HuH-7.5 (cell line): ENCODE results near the gene TBC1D22B.
"Not testable (repeated sequence)": the region's sequence is repeated elsewhere in the genome, so short reads cannot be mapped to it uniquely, and the experiment has no call there.

Experiments
- DNase-seq: peaks from one replicate; pipeline ENCODE4 v3.0.0; 2011; ENCODE audit warnings: low spot score

Gene TBC1D22B

DNA sequence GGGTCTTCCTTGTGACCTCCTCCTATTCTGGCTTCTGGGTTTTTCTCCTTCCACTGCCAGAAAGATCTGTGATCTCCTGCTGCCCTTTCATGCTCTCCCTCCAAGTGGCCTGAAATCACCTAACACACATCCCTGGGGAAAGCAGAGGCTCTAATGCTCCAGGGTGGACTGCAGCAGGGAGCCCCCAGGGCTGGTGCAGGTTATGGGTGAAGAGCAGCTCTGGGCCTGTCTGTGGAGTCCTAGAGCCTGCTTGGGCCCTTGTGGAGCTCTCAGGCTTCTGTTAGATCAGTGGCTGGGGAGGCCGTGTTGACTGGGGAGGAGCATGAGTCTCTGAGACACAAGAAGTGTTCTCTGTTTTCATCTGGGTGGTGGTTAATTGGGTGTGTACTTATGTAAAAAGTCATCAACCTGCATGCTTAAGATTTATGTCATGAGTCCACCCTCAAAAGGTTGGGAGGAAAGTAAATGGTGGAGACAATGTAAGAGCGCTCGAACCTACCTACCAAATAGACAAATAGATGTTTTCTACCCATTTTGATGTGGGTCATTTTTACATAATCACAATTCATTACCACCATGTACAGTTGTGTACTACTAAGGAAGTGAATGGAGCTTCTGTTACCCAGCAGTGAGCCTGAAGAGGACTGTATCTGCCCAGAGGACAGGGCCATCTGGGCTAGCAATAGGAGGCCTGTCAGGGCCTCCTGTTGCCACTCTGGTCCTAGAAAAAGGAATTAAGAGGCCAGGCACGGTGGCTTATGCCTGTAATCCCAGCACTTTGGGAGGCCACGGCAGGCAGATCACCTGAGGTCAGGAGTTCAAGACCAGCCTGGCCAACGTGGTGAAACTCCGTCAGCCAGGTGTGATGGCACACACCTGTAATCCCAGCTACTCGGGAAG is 64.2 kb downstream of the TBC1D22B start:
- no peak for DNase-seq

DNA sequence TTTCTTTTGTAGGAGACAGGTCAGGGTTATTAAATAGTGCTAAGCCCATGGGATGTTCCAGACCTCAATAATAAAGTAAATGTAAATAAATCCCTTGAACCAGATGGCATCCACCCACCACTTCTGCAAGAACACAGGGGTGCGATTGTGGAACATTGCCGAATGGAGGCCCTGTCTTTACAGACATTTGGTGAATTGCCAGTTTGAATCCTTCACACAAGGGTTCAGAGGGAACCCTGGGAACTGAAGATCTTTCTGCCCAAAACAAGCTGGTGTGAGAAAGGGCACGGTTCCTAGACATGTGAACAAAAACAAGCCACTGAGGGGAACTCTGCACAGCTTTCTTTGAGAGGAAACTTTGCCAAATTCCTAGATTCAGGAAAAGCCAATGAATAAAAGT is 66.0 kb downstream of the TBC1D22B start:
- no peak for DNase-seq

DNA sequence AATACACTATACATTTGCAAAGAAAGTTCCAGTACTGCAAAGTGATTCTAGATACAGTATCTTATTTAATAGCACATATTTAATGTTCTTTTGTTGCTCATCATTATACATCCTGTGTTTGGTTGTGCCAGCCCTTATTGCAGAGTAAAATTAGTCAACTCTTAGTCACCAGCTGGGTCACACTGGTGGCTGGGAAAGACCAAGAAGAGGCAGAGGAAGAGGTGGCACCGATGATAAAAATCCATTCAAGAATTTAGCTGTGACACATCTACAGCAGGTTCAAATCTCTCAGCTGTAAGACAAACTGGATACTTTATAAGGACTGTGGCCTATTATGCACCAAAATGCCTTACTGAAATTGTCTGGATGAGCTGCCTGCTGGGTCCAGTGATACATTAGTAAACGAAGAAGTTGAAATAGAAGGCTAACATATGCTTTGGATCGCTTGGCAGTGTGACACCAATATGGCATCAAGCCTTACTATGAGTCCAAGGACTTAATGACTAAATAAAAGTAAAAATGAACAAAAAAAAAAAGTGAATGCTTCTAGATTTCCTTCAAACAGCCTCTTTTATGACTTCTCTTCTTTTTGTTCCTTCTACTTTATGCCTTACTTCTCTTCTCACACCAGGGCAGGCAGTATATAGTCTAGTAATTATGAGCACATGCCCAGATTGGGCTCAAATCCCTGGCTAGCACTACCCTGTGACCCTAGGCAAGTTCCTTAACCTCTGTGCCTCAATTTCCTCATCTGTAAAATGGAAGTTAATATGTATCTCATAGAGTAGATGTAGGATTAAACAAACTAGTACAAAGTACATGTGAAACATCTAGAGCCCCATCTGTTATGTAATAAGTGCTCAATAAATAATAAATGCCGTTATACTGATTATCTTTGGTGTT is 66.8 kb downstream of the TBC1D22B start:
- no peak for DNase-seq

DNA sequence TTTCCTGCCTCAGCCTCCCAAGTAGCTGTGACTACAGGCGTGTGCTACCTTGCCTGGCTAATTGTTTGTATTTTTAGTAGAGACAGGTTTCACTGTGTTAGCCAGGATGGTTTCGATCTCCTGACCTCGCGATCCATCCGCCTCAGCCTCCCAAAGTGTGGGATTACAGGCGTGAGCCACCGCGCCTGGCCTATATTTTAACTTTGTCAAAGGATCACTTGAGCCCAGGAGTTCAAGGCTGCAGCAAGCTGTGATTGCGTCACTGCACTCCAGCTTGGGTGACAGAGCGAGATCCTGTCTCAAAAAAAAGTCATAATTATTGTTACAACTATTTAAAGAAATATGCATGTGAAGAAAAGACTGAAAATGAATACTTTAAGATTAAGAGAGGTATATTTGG is 72.8 kb downstream of the TBC1D22B start:
- not testable (repeated sequence) for DNase-seq

DNA sequence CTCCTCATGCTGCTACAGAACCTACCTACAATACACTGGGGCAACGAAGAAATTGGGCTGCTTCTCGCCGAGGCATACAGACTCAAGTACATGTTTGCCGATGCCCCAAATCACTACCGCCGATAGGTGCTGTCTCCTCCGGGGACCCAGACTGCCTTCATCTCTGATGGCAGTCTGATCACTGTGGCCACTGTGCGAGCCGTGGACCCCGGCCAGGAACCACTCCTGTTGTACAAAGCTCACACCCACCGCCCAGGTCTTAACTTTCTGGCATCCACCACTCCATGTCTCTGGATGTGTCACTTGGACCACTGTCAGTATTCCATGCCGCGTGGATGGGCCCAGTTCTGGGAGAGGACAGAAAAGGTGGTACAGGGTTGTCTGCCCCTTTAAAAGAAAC is 73.5 kb downstream of the TBC1D22B start:
- DNase-seq: no peak

DNA sequence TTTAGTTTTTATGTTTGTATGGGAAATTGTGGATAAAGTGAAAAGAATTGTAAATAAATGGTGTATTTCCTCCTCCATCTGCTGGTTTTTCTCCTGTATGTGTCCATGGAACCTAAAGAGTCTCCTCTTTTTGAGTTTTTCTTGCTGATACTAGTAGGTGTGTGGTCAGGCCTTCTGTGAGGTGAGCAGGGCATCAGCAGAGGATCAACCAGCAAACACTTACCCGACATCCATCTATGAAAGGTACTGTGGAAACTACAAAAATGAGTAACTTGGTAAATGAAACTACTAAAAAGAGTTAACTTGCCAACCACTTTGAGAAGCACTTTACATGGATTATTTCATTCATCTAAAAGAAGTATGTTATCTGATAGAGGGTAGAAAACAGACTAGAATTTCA is 75.3 kb downstream of the TBC1D22B start:
- DNase-seq: no peak

DNA sequence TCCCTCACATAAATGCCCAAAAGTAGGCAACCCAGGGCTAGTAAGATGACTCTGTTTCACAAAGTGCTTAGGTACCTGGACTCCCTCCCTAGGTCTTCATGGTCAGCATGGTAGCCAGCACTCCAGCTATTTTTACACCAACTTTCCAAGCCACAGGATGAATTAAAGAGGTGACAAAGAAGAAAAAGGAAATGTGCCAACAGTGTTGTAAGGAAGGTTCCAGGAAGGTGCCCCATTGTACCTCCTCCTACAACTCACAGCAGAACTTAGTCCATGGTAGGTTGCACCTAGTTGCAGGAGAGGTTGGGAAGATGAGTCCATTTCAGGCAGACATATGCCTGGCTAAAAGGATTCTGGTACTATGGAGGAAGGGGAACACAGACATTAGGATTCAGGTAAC is 76.5 kb downstream of the TBC1D22B start:
- DNase-seq: no peak

DNA sequence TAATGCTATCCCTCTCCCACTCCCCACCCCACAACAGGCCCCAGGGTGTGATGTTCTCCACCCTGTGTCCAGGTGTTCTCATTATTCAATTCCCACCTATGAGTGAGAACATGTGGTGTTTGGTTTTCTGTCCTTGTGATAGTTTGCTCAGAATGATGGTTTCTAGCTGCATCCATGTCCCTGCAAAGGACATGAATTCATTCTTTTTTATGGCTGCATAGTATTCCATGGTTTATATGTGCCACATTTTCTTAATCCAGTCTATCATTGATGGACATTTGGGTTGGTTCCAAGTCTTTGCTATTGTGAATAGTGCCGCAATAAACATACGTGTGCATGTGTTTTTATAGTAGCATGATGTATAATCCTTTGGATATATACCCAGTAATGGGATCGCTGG is 80.7 kb downstream of the TBC1D22B start:
- not testable (repeated sequence) for DNase-seq

DNA sequence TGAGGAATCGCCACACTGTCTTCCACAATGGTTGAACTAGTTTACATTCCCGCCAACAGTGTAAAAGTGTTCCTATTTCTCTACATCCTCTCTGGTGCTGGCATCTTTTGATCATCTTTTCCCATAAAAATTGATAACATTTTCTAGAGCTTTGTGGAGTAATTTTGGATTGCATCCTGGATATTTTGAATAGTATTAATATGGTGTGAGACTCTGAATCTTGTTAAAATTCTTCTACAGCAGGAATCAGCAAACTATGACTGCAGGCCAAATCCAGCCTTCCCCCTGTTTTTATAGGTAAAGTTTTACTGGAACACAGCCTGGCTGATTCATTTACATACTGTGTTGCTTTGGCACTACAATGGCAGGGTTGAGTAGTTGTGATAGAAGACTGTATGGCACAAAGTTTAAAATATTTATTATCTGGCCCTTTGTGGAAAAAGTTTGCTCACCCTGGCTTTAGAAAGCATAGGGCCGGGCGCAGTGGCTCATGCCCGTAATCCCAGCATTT is 81.2 kb downstream of the TBC1D22B start:
- DNase-seq: no peak

DNA sequence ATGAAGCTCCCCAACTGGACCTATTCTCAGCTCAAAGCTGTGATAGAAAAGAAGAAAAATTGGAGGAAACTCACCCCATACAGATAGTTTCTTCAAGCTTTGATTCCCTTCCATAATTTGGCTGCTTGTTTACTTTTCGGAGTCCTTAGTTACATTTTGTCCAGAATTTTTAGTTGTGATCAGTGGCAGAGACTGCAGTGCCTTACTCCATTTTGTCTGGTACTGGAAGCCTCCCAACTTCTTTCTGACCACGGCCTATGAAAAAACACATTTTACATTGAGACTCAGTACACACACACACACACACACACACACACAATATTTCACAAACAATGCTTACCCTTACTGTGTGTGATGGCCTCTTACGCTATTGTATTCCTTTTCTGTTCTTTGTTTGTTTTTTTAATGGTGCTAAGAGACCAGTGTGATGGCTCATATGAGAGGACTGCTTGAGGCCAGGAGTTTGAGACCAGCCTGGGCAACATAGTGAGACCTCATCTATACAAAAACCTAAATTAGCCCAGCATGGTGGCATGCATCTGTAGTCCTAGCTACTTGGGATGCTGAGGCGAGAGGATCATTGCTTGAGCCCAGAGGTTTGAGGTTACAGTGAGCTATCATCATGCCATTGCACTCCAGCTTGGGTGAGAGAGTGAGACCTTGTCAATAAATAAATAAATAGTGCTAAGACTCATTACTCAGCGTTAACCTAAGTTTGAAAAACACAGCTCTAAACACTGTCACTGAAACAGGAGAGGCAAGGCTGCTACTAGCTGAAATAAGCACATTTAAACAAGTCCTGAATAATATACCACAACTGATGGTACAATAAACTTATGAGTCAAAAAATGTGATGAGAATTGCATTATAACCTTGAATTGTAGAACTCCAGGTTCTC is 82.4 kb downstream of the TBC1D22B start:
- DNase-seq: no peak

DNA sequence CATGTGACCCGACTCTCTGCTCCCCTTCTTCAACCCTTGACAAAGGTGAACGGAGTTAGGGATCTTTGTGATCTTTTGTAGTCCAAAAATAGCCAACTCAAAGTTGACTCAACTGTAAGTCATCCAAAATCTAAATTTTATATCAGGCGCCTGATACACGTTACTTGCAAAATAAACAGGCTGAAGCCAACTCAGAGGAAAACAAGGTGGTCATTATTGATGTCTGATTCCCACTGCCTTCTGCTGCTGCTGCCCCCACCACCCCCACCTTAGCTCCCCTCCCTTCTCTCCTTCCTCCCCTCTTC is 83.0 kb downstream of the TBC1D22B start:
- DNase-seq: no peak

DNA sequence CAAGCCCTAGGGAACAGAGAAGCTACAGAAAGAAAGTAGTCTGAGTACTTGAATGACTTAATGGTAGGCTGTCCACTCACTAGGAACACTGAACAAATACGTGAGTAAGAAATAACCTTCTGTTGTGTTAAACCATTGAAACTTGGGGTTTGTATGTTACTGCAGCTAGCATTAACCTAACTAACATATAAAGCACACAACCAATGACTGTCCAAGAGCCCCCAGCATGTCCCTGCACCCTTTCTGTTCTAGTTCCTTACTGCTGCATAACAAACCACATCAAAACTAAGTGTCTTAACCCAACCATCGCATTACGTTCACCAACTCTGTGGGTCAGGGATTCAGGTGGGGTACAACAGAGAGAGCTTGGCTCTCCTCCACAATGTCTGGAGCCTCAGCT is 85.7 kb downstream of the TBC1D22B start:
- DNase-seq: no peak

DNA sequence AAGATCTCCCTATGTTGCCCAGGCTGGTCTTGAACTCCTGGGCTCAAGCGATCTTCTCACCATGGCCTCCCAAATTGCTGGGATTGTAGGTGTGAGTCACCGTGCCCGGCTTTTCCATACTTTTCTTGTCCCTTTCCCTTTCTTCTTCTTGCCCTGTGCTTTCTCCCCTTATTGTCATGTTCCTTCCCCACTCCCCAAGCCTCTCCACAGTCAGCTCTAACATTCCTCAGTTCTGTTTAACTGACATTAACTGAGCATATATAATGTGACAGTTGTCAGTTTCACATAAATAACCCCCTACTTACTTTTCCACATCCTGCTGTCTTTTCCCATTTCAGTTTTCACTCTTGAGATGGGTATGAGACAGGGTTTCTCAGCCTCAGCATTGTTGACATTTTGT is 86.7 kb downstream of the TBC1D22B start:
- DNase-seq: no peak

DNA sequence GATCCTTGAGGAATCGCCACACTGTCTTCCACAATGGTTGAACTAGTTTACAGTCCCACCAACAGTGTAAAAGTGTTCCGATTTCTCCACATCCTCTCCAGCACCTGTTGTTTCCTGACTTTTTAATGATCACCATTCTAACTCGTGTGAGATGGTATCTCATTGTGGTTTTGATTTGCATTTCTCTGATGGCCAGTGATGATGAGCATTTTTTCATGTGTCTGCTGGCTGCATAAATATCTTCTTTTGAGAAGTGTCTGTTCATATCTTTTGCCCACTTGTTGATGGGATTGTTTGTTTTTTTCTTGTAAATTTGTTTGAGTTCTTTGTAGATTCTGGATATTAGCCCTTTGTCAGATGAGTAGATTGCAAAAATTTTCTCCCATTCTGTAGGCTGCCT is 88.2 kb downstream of the TBC1D22B start:
- DNase-seq: not testable (repeated sequence)

DNA sequence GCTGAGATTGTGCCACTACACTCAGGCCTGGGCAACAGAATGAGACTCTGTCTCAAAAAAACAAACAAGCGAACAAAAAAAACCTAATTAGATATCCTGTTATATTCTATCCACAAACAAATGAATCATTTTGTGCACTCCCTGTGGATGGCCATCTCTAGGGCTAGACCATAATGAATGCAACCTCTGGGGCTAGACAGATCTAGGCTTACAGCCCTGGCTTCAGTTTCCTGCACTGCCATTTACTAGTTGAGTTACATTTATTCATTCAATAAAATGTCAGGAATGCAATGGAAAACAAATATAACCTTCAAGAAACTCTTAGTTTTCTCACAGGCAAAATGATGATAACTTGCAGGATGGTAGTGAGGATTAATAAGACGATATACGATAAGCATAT is 89.6 kb downstream of the TBC1D22B start:
- no peak for DNase-seq

DNA sequence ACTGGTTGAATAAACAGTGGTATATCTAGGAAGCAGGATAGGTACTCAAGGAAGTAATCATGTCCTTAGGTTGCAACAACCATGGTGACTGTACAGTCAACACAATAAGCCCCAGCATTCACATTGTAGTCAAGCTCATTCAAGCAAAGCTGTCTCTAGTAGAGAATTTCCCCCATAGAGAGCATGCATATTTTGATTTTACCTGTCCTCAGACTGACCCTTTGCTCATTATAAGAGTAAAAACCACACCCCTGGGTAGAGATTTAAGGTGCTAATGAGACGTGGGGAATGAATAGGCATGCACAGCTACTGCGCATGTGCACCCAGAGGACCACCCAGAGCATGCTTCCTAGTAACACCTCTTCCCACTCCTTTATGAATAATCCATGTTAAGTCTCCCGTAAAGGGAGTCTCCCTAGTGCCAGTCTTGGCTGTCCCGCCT is 90.1 kb downstream of the TBC1D22B start:
- DNase-seq: no peak

DNA sequence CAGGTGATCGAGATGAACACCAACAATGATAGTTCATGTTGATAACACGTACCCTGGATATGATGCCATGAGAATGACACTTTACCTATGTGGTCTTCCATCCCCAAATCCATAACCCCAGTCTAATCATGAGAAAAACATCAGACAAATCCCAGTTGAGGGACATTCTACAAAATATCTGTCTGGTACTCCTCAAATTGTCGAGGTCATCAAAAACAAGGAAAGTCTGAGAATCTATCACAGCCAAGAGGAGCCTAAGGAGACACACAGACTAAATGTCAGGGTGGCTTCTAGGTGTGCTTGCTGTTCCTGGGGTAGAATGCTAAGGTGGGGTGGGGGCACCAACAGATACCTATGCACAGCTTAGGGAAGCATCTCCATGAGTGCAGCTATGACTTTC is 93.5 kb downstream of the TBC1D22B start:
- DNase-seq: no peak

DNA sequence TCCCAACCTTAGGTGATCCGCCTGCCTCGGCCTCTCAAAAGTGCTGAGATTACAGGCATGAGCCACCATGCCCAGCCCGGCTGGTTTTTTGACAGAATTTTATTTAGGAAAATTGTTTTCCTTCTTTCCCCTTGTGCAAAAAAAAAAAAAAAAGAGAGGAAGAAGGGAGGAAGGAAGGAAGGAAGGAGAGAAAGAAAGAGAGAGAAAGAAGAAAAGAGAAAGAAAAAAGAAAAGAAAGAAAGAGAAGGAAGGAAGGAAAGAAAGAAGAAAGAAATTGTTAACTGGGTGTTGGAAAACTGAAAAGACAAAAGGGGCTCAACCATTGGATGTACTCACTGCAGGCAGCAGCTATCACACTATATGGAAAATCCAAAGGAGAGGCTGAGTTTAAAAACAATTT is 94.8 kb downstream of the TBC1D22B start:
- no peak for DNase-seq

DNA sequence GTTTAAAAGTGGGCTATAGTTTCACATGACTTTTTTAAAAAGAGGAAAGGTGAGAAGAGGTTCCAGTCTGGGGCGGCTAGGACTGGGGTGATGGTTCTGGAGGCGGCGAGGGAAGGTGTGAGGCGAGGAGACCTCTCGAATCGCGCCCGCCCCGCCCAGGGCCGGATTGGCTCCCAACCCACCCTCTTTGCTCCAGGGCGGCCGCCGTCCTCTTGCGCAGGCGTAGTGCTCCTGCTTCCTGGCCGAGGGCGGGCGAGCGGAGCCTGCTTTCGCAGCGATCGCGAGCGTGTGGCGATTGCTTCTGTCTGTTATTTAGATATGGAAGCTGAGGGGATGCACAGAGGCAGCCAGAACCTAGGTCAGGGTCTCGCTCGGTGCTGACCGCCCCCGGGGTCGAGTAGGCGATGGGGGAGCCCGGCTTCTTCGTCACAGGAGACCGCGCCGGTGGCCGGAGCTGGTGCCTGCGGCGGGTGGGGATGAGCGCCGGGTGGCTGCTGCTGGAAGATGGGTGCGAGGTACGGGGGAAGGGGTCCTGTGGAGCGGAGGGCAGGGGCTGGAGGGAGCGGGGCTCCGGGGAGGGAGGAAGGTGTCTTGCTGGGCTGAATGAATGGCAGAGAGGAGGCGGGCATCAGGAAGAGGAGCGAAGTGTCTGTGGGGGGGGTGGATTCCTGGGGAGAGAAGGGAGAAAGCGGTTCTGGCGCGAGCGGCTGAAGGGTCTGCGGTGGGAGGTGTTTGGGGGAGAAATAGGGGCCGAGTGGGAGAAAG is 96.4 kb downstream of the TBC1D22B start, which contains the start of gene RNF8:
Gene RNF8, plus strand, starts transcription at position 223 of the 765 bp plus-strand sequence. Its CDS starts 182 bp downstream, at position 405.
- DNase-seq: peak; percentile 84

DNA sequence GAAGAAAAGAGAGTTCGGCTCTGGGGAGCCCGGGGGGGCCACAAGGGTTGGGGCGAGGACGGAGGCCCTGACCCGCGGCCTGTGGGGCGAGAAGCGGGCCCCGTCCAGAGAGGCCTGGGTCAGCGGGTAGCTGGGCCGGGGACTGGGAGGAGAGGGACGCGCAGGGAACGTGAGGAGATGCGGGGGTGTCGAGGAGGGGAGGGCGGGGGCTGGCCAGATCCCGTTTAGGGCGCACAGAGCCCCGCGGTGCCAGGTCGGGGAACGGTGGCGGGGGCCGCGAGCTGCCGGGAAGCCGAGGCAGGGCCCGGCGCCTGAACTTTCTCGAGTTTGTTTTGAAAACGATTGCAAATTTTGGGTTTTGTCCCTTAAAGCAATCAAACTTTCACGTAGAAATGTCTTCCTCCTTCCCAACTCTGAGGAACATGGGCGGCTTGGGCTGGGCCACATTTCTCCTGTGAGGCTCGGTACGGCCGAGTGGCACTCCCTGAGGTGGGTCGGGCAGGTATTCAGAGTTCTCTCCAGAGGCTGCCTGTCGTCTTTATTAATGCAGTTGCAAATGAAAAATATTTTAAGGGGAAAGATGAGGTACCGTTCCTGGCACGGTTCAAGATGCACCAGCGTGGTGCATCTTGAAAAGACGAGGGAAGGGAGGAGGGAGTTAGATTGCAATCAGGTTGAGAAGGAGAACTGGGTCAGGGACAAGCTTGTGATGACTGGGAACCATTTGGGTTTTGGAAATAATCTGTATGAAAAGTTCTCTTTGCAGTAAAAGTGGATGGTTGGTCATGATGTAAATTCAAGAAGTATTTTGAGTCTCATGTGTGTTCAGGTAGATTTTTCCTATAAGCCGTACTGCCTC is 97.2 kb downstream of the TBC1D22B start:
- peak; percentile 23 for DNase-seq
